HG02623 (cell line): ENCODE results near the gene TJP3.

Source experiments
- ATAC-seq: cut with Tn5 transposase; IDR thresholded peaks from one replicate; pipeline ENCODE4 v1.9.1; 2021; ENCODE audit warnings: moderate library complexity; ENCODE audit not compliant: unreplicated experiment

The TJP3 gene

GRCh38 chr19:3712663-3713611 is 4.8 kb downstream of the TJP3 start:
- no peak for ATAC-seq

DNA sequence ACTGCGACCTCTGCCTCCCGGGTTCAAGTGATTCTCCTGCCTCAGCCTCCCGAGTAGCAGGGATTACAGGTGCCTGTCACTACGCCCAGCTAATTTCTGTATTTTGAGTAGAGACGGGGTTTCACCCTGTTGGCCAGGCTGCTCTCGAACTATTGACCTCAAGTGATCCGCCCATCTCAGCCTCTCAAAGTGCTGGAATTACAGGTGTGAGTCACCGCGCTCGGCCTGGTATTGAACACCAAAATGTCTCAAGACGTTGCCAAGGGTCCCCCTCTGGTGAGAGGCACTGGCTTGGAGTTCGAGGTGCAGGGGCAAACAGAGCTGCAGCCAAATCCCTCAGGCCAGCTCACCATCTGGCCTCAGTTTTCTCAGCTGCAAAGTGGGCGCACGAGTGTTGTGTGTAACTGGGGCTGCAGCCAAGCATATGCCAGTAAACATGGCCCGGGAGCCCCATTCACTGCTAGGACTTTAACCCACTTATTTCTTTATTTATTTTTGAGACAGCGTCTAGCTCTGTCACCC is 8.0 kb downstream of the TJP3 start:
- ATAC-seq = no peak

DNA sequence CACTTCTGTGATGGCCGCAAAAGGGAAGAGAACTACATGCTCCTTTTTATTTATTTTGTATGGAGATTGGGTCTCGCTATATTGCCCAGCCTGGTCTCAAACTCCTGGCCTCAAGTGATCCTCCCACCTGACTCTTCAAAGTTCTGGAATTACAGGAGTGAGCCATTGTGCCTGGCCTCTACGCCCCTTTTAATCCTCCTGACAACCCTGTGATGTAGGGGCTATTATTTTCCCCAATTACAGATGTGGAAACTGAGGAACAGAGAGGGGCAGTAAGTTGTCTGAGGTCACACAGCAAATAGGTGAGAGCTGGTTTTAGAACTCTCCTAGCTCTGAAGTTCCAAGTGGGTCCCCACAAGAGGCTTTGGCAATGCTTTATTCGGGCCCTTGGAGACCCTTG is 11.7 kb downstream of the TJP3 start:
- ATAC-seq = no peak

DNA sequence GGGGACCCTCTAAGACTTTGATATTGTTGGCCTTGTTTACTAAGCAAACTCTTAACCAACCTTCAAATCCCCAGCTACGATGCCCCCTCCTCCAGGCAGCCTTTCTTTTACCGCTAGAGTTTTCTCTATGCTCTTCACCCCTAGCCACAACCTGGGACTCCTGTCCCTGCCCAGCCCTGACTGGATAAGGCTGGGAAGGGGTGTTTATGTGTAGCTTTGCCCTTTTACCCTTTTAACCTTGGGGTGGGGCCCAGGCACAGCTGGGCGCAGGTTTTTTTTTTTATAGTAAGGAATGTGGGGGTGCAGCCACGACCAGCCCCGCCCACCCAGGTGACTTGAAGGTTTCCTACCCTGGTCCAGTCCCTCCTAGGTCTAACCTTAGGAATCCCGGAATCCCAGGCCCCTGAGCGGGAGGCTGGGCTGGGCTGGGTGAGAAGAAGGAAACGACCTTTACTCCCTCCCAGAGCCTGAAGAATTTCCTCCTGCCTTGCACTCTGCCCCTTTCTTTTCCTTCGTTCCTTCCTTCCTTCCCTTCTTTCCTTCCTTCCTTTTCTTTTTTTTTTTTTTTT is 12.2 kb downstream of the TJP3 start:
- no peak for ATAC-seq

DNA sequence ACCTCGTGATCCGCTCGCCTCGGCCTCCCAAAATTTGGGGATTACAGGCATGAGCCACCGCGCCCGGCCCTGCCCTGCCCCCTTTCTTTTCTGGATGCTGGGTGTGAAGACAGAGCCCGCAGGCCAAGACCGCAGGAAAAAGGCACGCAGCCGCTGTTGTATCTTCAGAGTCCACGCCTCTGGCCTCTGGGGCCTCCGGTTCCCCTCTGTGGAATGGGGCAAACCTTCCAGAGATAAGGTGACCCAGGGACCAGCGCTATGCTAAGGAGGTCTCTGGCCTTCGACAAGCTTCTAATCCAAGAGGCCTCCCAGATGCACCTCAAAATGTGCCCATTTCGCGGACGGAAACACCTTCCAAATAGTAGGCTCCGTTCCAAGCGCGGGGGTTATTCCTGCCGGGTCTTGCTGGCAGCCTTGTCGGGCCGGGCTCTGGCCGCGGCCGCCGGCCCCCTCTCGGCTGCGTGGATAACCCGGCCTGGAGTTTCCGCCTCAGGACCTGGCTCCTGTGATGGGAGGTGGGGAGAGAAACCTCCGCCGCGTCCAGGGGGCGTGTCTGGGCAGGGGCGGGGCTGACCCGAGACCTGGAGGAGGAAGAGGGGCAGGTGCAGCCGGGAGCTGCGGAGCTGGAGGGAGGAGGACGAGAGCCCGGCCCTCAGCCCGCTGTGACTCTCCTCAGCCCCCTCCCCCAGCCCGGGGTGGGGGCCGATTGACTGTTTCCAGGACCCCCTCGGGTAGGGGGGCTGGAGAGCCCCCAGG is 13.1 kb downstream of the TJP3 start:
- ATAC-seq = no peak

DNA sequence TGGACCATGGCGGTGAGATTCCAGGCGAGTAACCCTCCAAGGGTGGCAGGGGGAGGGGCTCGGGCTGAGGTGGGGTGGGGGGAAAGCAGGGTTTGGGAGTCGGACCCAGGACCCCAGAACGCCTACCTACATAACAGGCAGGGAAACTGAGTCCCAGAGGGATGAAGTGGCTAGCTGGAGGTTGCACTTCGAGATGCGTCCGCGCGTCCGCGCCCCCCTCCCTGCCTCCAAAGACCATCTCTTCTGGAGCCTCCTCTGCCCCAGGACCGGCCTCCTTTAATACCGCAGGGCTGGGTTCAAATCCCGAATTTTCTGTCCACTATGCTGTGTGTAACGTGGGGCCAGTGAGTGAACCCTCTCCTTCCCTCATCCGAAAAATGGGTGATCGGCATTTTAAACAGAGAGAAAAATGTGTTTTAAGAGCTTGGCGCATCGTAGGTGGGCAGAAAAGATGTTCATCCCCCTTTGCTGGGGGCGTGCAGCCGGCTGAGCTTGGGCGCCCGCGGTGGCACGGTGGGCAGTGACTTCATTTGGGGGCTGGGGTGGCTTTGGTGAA is 13.8 kb downstream of the TJP3 start:
- no peak for ATAC-seq

DNA sequence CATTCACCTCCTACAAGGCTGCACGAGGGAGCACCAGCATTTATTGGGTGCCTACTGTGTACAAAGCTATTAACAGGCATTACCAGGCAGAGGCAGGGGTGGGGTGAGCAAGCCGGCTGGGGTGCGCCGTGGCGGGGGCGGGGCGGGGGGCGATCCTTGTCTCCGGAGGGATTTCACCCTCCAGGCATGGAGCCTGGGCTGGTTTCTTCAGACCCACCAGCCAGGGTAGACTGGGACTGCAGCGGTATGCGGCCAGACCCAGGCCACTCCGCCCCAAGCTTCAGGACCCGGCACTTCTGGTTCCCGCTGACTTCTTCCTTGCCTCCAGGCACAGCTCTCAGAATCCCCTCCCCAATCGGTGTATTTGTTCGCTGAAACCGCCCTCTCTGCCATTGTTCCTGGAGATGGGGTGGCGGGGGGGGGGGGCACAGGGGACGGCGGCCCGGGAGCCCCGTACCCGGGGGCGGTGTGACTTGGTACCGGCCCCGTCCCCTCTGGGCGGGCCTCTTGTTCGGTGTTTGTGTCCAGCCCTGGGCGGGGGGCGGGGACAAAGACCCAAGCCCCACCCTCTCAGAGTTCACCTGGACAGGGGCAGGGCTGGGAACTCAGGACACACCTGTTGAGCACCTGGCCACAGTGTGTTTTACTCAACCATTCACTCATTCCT is 14.4 kb downstream of the TJP3 start:
- no peak for ATAC-seq

- no peak for ATAC-seq
Measured at GRCh38 chr19:3723110-3723488, 14.9 kb downstream of the TJP3 start.

DNA sequence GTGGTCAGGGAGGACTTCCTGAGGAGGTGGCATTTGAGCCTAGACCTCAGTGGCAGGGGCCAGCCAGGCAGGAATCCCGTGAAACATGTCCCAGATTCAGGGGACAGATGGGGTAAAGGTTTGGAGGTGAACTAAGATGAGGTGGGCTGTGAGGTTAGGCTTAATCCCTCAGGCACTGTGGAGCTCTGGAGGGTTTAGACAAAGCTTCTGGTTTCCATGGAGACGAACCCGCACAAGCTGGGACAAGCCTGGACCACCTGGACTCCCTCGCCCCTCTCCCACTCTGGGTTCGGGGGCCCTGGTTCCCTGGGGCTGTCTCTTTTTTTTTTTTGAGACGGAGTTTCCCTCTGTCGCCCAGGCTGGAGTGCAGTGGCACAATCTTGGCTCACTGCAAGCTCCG is 15.7 kb downstream of the TJP3 start:
- no peak for ATAC-seq

DNA sequence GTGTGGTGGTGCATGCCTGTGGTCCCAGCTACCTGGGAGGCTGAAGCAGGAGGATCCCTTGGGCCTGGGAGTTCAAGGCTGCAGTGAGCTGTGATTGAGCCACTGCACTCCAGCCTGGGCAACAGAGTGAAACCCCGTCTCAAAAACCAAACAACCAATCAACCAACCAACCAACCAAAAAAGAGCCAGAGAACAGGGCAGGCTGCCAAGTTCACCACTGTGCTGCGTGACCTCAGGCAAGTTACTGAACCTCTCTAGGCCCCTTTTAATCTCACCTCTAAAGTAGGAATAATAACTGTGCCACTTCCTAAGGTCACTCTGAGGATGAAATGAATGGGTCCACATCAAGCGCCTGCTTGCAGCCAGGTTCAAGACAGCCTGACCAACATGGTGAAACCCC is 16.9 kb downstream of the TJP3 start:
- ATAC-seq = no peak

GRCh38 chr19:3725640-3726310 is 17.6 kb downstream of the TJP3 start:
- ATAC-seq = no peak

- ATAC-seq = no peak
Measured at GRCh38 chr19:3730457-3730958, 22.3 kb downstream of the TJP3 start.

DNA sequence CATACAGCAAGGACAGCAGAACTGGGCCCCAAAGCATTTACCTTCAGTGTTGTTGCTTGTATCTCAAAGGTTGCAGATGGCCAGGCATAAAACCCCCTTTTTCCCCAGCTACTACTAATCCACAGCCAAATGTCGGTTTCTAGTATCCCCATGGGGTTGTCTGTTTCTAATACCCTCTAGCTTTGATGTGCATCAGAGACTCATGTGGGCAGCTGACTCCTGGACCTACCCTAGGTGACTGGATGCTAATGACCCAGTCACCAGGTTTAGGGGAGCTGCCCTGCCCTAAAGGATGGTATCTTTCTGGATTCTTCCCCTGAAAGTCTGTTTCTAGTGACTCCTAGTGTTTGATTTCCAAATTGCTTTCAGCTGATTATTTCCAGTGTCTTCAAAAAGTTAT is 23.9 kb downstream of the TJP3 start:
- ATAC-seq = no peak

- no peak for ATAC-seq
Measured at GRCh38 chr19:3733549-3734309, 25.5 kb downstream of the TJP3 start.

GRCh38 chr19:3734310-3734600 is 26.1 kb downstream of the TJP3 start:
- no peak for ATAC-seq

GRCh38 chr19:3736106-3736724 is 28.0 kb downstream of the TJP3 start:
- ATAC-seq = no peak

DNA sequence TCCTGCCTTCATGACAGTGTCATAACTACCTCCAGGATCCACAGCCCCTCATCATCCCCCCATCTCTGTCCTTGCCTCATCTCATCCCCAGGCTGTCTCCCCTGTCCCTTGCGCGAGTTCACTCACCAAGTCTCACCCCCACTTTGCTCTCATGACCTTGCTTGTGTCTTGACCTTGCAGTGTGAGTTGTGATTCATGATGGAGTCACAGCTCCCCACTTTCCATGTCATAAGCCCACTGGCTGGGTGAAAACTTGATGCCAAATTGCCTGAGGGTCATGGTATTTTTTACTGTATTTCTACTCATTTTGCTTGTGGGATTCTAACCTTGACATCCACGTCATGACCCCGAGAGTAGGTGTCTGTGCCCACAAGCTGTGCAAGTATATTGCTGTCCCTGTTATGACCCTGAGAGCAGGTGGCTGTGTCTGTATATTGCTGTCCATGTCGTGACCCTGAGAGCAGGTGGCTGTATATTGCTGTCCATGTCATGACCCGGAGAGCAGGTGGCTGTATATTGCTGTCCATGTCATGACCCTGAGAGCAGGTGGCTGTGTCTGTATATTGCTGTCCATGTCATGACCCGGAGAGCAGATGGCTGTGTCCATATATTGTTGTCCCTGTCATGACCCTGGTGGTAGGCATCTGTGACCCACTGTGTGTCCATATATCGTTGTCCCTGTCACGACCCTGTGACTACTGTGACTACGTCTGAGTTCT is 29.5 kb downstream of the TJP3 start:
- no peak for ATAC-seq

GRCh38 chr19:3738477-3739220 is 30.5 kb downstream of the TJP3 start:
- ATAC-seq = no peak
